Stimulated activated CD4-positive, alpha-beta T cell treated with anti-CD3 and anti-CD28 coated beads, Interleukin-4, amount 100 ng/mL, for 24 hours (primary cell): ENCODE results near the gene LILRB4.
"Not testable (repeated sequence)": the region's sequence is repeated elsewhere in the genome, so short reads cannot be mapped to it uniquely, and the experiment has no call there.

ENCODE experiments used
- DNase-seq: peaks from one replicate; pipeline ENCODE4 v3.0.0-alpha.2; 2020

Gene LILRB4

GRCh38 chr19:54650108-54650655, 12.6 kb upstream of the LILRB4 start:
- no peak for DNase-seq

GRCh38 chr19:54653181-54653809, 9.5 kb upstream of the LILRB4 start:
- DNase-seq: no peak

DNA sequence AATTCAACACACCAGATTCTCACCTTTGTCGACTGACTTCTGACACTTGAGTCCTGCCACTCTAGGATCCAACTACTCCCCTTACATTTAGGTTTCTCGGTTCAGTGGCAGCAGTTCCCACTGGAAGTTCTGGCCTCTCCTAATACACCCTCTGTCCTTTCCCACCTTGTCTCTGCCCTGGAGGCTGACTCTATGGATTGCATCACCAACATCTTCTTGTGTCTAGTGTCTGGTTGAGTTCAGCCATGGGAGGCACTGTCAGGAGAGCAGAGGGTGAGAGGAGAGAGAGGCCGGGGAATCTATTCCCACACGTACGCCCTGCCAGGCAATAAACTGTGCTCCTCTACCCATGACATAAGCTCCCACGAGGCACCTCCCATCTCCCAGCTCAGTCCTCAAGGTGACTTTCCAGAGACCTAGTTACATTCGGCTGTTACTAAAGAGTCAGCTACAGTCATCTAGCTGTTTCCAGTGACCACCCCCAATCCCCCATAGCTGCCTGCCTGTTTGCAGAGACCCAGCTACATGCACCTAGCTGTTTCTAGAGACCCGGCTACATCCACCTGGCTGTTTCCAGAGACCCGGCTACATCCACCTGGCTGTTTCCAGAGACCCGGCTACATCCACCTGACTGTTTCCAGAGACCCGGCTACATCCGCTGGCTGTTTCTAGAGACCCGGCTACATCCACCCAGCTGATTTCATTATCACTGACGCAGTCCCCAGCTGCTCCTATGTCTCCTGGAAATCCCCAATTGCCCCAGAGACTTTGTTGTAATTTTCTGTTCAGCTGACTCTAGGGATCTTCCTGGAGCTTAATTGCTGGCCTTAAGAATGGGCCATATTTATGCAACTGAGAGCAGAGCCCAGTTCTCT, 8.1 kb upstream of the LILRB4 start:
- DNase-seq: no peak

- no peak for DNase-seq
These were observed 3.5 kb upstream of the LILRB4 start for GRCh38 chr19:54659300-54659699.

DNA sequence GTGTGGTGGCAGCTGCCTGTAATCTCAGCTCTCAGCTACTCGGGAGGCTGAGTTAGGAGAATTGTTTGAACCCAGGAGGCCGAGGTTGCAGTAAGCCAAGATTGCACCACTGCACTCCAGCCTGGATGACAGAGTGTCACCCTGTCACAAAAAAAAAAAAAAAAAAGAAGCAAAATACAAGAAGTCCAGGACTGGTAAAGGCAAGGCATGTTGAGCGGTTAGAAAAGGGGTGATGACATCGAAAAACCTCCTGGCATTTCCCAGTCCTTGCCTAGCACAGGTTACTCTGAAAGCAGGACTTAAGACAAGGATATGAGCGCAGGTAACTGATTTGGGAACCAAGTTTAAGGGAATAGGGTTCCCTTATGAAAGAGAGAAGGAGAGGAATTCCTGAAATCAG, 2.5 kb upstream of the LILRB4 start:
- DNase-seq: no peak

DNA sequence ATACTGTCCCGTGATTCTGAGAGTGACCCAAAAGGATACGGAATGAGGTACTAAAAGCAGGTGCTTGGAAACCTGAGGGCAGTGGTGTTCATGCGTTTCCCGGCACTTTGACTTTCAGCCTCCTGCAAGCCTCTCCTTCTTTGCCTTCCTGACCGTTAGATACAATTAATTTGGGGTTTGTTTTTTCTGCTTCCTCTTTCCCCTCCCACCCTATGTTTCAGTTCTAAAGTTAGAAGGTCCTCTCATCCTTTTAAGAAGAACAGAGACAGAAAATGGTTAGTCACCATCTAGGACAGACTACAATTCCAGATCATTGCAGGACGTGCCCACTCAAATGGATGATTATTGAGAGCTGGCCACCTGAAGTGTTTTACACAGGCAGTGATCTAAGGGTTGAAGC, 1.8 kb upstream of the LILRB4 start:
- DNase-seq: no peak

GRCh38 chr19:54661846-54662481, 821 bp upstream of the LILRB4 start:
- no peak for DNase-seq

DNA sequence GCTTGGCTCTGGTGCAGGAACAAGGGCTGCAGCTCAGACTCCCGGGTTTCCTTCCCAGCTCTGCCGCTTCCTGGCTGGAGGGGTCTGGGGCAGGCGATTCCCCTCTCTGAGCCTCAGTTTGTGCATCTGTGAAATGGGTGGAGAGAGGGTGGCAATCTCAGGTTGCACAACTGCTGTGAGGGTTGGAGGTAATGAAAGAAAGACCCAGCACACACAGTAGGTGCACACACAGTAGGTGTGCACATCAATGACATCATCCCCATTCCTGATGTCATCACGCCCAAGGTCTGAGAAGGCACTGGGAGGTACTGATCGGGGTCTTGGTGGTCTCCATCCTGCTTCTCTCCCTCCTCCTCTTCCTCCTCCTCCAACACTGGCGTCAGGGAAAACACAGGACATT, 2.7 kb downstream of the LILRB4 start:
- no peak for DNase-seq

GRCh38 chr19:54667217-54667616, 4.4 kb downstream of the LILRB4 start:
- no peak for DNase-seq

DNA sequence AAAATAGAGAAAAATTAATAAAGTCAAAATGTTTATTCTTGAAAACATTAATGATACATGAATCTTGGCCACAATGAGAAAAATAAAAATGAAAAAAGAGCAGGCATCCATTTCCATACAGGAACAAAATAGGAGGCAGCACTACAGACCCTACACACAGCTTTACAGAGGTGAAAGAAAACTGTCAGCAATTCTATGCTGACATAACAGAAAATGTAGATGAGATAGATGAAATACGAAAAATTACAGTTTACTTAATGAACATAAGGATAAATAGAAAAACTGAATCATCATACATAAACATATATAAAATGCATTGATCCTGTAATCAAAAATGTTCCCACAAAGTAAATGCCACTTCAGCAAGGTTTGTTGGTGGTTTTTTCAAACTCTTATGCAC, 5.6 kb downstream of the LILRB4 start:
- no peak for DNase-seq

- no peak for DNase-seq
These were observed 8.0 kb downstream of the LILRB4 start for GRCh38 chr19:54670576-54671357.

GRCh38 chr19:54673222-54673621, 10.4 kb downstream of the LILRB4 start:
- DNase-seq: no peak

DNA sequence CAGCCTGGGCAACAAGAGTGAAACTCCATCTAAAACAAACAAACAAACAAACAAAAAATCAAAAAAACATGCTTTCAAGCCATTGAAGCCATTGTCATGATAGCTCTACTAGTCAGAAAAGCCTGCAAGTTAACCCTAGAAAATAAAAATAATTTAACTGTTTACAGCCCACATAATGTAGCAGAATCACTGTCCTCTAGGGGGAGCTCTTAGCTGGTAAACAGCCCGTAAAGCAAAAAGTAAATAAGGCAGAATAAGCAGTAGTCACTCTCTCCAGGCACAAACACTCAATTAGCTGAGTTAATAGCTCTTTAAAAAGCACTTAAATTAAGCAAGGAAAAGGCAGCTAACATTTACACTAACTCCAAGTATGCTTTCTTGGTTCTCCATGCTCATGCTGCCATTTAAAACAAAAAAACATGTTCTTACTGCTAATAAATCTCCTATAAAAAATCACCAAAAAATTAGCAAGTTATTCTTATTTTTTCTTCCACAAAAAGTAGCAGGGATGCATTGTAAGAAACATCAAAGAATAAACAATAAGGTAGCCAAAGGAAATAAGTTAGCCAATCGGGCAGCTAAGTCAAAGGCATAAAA, 11.3 kb downstream of the LILRB4 start:
- no peak for DNase-seq

DNA sequence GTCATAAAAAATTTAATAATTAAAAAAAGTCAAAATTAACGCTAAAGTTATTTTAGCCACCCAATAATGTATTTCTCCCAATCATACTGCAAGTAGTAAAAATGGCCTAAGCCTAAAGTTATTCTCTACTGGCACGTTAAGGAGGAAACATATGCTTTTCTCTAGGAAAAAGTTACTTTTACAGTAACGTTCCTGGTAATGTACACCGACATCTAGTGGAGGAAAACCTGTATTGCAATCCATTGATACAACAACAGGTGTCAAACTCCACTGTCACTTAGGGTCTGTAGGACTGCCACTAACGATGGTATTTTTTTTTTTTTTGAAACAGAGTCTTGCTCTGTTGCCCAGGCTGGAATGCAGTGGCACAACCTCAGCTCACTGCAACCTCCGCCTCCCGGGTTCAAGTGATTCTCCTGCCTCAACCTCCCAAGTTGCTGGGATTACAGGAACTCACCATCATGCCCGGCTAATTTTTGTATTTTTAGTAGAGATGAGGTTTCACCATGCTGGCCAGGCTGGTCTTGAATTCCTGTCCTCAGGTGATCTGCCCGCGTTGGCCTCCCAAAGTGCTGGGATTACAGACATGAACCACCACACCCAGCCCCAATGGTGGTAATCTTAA, 13.5 kb downstream of the LILRB4 start:
- DNase-seq: peak; percentile 18

GRCh38 chr19:54677217-54677616, 14.4 kb downstream of the LILRB4 start:
- no peak for DNase-seq

DNA sequence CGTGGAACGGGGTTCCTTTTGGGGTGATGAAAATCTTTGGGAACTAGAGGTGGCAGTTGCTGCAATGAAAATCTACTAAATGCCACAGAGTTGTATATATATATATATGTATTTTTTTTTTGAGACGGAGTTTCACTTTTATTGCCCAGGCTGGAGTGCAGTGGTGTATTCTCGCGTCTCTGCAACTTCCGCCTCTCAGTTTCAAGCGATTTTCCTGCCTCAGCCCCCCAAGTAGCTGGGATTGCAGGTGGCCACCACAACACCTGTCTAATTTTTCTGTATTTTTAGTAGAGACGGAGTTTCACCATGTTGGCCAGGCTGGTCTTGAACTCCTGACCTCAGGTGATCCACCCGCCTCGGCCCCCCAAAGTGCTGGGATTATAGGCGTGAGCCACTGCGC, 18.8 kb downstream of the LILRB4 start:
- DNase-seq: not testable (repeated sequence)

DNA sequence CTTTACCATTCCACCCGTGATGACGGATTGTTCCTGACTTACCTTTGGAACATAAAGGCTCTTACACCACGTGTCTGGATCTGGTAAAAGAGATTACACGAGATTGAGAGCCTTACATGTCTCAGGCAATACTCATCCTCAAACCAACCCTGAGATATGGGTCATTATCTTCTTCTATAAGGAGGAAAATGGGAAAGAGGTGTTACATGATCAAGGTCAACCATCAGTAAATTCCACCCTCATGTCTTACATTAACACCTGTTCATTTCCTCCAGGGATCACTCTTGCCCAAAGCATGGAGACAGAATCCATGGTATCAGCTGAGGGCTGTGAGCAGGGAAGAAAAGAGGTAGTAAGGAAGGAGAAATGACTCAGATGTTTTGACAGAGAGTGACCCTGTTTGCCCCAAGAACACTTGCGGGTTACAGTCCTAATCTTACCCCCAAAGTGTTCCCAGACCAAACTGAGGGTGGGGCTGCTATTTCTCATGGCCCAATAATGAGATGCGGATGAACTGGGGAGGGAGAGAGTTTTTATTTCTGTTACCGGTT, 19.6 kb downstream of the LILRB4 start:
- DNase-seq: no peak

DNA sequence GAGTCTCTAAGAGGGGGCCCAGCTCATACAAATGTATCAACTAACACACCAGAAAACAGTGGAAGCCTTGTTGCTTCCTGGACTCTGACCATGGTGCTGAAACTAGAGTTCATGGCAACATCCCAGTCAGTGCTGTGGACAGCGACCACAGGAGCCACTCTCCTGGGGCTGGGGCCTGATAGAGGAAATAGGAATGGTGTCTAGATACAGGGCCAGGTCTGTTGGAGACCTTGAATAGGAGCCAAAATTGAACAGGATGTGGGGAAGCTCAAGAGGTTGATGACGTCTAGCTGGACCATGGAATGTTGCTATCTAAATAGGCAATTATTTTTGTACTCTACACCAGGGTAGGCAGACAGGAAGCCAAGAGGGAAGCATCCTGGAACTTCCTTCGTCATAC, 21.7 kb downstream of the LILRB4 start:
- no peak for DNase-seq

GRCh38 chr19:54691582-54692297, 29.0 kb downstream of the LILRB4 start:
- DNase-seq: no peak

DNA sequence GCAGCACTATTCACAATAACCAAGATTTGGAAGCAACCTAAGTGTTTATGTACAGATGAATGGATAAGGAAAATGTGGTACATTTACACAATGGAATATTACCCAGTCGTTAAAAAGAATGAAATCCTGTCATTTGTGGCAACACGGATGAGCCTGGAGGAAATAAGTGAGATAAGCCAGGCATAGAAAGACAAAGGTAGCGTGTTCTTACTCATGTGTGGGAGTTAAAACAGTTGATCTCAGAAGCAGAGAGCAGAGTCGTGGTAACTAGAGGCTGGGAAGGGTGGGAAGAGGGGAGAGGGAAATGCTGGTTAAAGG, 29.5 kb downstream of the LILRB4 start:
- no peak for DNase-seq

GRCh38 chr19:54694648-54695047, 31.9 kb downstream of the LILRB4 start:
- DNase-seq: no peak
